HL-60 (cell line): ENCODE measurements around the gene GPR162.

Source experiments
- CTCF ChIP-seq: IDR thresholded peaks from one replicate; pipeline ENCODE4 v1.5.1; 2011; ENCODE audit warnings: low read length, control low read depth, inconsistent platforms; ENCODE audit not compliant: insufficient read depth
- POLR2AphosphoS5 ChIP-seq: IDR thresholded peaks from 2 replicates; pipeline ENCODE4 v1.6.1; 2012; ENCODE audit warnings: low read depth

GRCh38 chr12:6854036-6854435 is 32.4 kb downstream of the GPR162 start:
- TF ChIP-seq CTCF (no peak), POLR2AphosphoS5 (no peak)
